Posterior cingulate gyrus (tissue), 11 donors: ENCODE data around the gene MTMR6.
"Not testable (repeated sequence)": the region's sequence is repeated elsewhere in the genome, so short reads cannot be mapped to it uniquely, and the experiment has no call there.

Experiments
- DNase-seq, 10 donors: peaks; one replicate each; pipeline versions ENCODE4 v3.0.0 to v3.0.0-alpha.2; 2020 to 2021; ENCODE audit warnings: mixed read lengths in 3 of 10
- intact Hi-C: fragments of 100-400 bp; cut with DNase I; formaldehyde crosslinking; loops from one replicate; pipeline ENCODE4 v1.15.1; 2023

MTMR6 gene

GRCh38 chr13:25286969-25287961 is at the start of gene MTMR6:
TSS of gene MTMR6 (minus strand) at chr13:25287488. CDS start at chr13:25287247, 241 bp downstream.
- DNase-seq, result peak; percentile 87 to 99 (median 95)
- intact Hi-C loops, result loop anchor here (2.0 to 5.0 kb wide), 6 partner anchors 14 to 290 kb away; partner anchors contain the start of genes AMER2, ATP8A2 and NUP58

GRCh38 chr13:25335856-25336255 is 48.6 kb upstream of the MTMR6 start:
- no peak for DNase-seq
- intact Hi-C loops, result no loop called here

GRCh38 chr13:25330541-25330940 is 43.3 kb upstream of the MTMR6 start:
- intact Hi-C loops, result no loop called here
- DNase-seq, result no peak

GRCh38 chr13:25329706-25330105 is 42.4 kb upstream of the MTMR6 start:
- intact Hi-C loops, result no loop called here
- DNase-seq, result no peak

- no peak for DNase-seq
Observed at GRCh38 chr13:25324100-25324499, 36.8 kb upstream of the MTMR6 start.

GRCh38 chr13:25319771-25320170 is 32.5 kb upstream of the MTMR6 start:
- no peak for DNase-seq
- intact Hi-C loops, result no loop called here

More at GRCh38 chr13:25324100-25324499, 36.8 kb upstream of the MTMR6 start:
- intact Hi-C loops, result no loop called here

GRCh38 chr13:25318946-25319345 is 31.7 kb upstream of the MTMR6 start:
- intact Hi-C loops, DNase-seq: not testable (repeated sequence)

- no peak for DNase-seq
- intact Hi-C loops, result no loop called here
Observed at GRCh38 chr13:25310891-25311290, 23.6 kb upstream of the MTMR6 start.

- DNase-seq, result no peak
- intact Hi-C loops, result no loop called here
Observed at GRCh38 chr13:25306671-25307464, 19.6 kb upstream of the MTMR6 start.

- no peak for DNase-seq
- intact Hi-C loops, result no loop called here
Observed at GRCh38 chr13:25302121-25302520, 14.8 kb upstream of the MTMR6 start.

GRCh38 chr13:25301347-25302113 is 14.2 kb upstream of the MTMR6 start, which contains the start of gene NUP58:
TSS of gene NUP58 (plus strand) at chr13:25301625. CDS start at chr13:25301774, 149 bp downstream.
- intact Hi-C loops, result loop anchor here (2.0 kb wide), 1 partner anchor 15 kb away; the partner anchor contains the start of gene MTMR6
- DNase-seq, result peak; percentile 93 to 99 (median 96)

GRCh38 chr13:25300861-25301346 is 13.6 kb upstream of the MTMR6 start:
- intact Hi-C loops, result loop anchor here (2.0 kb wide), 1 partner anchor 14 kb away; the partner anchor contains the start of gene MTMR6
- DNase-seq, result peak in 9 of 10 donors; percentile 19 to 90 (median 38)

GRCh38 chr13:25295701-25296100 is 8.4 kb upstream of the MTMR6 start:
- intact Hi-C loops, result no loop called here

GRCh38 chr13:25295228-25295627 is 7.9 kb upstream of the MTMR6 start:
- no peak for DNase-seq
- intact Hi-C loops, result no loop called here

More at GRCh38 chr13:25295701-25296100, 8.4 kb upstream of the MTMR6 start:
- no peak for DNase-seq

GRCh38 chr13:25292301-25292700 is 5.0 kb upstream of the MTMR6 start:
- no peak for DNase-seq

GRCh38 chr13:25291691-25292090 is 4.4 kb upstream of the MTMR6 start:
- DNase-seq, result no peak
- intact Hi-C loops, result no loop called here

More at GRCh38 chr13:25292301-25292700, 5.0 kb upstream of the MTMR6 start:
- intact Hi-C loops, result no loop called here

- no peak for DNase-seq
- intact Hi-C loops, result loop anchor here (5.0 kb wide), 3 partner anchors 83 to 292 kb away; partner anchors contain the start of genes AMER2 and ATP8A2
Observed at GRCh38 chr13:25288966-25289365, 1.7 kb upstream of the MTMR6 start.

GRCh38 chr13:25286308-25286968 is 850 bp downstream of the MTMR6 start:
- intact Hi-C loops, result loop anchor here (2.0 to 5.0 kb wide), 6 partner anchors 14 to 289 kb away; partner anchors contain the start of genes AMER2, ATP8A2 and NUP58
- DNase-seq, result peak in 6 of 10 donors; percentile 20 to 72 (median 30)

GRCh38 chr13:25281935-25282332 is 5.4 kb downstream of the MTMR6 start:
- intact Hi-C loops, result no loop called here
- DNase-seq, result no peak
